ENCODE measurements around the gene LBHD2. TPM values are rescaled to one million over a fixed set of nuclear protein-coding genes. Genes with fewer than 3 reads are reported as not detected.

Gene LBHD2
- total RNA-seq (2014; rRNA removed; shearing (Covaris generic)) (not detected in 2 replicates), polyA plus RNA-seq (2016; fragmentation: Nextera tagmentation; extraction: Ambion mirVana) (not detected in 2 replicates)
- long read RNA-seq: 0 reads

DNA sequence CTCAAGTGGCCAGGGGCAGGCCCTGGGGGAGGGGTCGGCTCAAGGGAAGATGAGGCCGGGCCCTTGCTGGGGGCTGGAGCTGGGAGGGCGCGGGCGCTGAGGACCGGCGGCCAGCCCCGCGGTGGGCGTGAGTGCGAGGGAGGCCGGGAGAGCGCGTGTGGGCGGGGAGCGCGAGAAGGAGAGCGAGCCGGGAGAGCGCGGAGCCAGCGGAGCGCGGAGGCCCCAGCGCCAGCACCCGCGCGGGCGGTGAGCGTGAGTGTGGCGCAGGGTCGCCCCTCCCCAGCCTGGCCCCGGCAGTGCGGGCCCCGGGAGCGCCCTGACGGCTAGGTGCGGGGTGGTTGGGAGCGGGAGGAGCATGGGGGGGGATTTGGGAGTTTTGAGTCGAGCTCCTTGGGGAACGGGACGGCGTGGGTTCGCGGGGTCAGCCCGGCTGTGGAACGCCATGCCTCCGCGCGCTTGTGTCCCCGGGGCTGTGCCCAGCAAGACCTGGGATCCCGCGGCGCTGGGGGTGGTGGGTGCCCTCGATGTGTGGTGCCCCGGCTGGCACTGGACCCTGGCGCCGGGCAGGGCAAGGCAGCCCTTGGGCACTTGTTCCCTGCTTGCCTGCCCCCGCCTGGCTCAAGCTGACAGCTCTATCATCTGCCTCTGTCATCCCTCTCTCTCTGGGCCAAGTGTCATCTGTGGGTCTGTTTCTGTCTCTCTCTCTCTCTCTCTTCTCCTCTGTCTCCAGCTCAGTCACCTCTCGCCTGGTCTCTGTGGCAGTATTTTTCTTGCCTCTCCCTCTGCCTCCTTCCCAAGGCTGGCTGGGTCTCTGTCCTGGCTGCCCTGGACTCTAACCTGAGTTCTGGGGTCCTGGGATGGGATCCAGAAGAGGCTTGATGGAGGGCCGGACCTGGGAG, at the start of gene LBHD2:
TSS of gene LBHD2 (plus strand) at position 190 of the 899 bp plus-strand sequence. CDS start 1,803 bp downstream, outside the sequence.
- Mint-ChIP-seq H3K4me3 (peak within 1 kb of the TSS; percentile 59), H3K27ac (no peak within 1 kb of the TSS), H3K9me3 (no peaks in the 10 kb centered on the region), H3K27me3 (ENCODE audit: insufficient read depth, low read depth, poor library complexity) (peaks cover 21% of the 10 kb centered on the region), H3K36me3 (ENCODE audit: low read depth) (no peaks in the 10 kb centered on the region), H3K4me1 (peaks cover 2% of the 10 kb centered on the region; the same call in 1 of the 3 replicates)
- Histone ChIP-seq H3K4me2 (peak within 1 kb of the TSS; percentile 81), H3K36me3 (ENCODE audit: insufficient read depth) (no peaks in the 10 kb centered on the region), H3K27ac (ENCODE audit: low read depth) (no peak within 1 kb of the TSS), H3K27me3 (ENCODE audit: insufficient read depth) (peaks cover 37% of the 10 kb centered on the region), H3K79me2 (replicated peaks; ENCODE audit: insufficient read depth) (no peaks in the 10 kb centered on the region), H3K4me1 (ENCODE audit: insufficient read depth) (no peaks in the 10 kb centered on the region), H2AFZ (peak within 1 kb of the TSS; percentile 78; the same call in 1 of the 2 replicates), H3K4me3 (peak within 1 kb of the TSS; percentile 62), H3F3A (replicated peaks; ENCODE audit: low read depth) (no peaks in the 10 kb centered on the region), H3K9me2 (ENCODE audit: insufficient read depth) (peaks cover 11% of the 10 kb centered on the region; the same call in 1 of the 2 replicates), H4K20me1 (replicated peaks; ENCODE audit: insufficient read depth) (no peaks in the 10 kb centered on the region)
- TF ChIP-seq, protein P1, sequence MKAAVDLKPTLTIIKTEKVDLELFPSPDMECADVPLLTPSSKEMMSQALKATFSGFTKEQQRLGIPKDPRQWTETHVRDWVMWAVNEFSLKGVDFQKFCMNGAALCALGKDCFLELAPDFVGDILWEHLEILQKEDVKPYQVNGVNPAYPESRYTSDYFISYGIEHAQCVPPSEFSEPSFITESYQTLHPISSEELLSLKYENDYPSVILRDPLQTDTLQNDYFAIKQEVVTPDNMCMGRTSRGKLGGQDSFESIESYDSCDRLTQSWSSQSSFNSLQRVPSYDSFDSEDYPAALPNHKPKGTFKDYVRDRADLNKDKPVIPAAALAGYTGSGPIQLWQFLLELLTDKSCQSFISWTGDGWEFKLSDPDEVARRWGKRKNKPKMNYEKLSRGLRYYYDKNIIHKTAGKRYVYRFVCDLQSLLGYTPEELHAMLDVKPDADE (IDR thresholded peaks at IDR 0.05): no peak
- no peak for TF ChIP-seq CREB1 (CRISPR knock-in tag; IDR thresholded peaks at IDR 0.05; ENCODE audit: low read depth)
- DNase-seq (ENCODE audit: low spot score) (peak; percentile 54), ATAC-seq (peak; percentile 67)

DNA sequence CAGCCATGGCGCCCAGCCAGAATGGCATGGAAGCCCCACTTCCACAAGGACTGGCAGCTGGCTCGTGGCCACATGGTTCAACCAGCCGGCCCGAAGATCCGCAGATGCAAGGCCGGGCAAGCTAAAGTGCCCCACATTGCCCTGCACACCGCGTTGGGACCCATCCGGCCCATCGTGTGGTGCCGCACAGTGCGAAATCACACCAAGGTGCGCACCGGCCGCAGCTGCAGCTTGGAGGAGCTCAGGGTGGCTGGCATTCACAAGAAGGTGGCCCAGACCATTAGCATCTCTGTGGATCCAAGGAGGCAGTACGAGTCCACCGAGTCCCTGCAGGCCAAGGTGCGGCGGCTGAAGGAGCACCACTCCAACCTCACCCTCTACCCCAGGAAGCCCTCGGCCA, 42.5 kb upstream of the LBHD2 start:
- Histone ChIP-seq H3F3A (replicated peaks; ENCODE audit: low read depth) (no peaks in the 10 kb centered on the region), H4K20me1 (replicated peaks; ENCODE audit: insufficient read depth) (peaks cover 54% of the 10 kb centered on the region), H3K36me3 (ENCODE audit: insufficient read depth) (no peaks in the 10 kb centered on the region), H3K4me3 (no peak overlapping the region), H3K4me2 (no peak overlapping the region), H3K27ac (ENCODE audit: low read depth) (no peak overlapping the region), H3K27me3 (ENCODE audit: insufficient read depth) (no peaks in the 10 kb centered on the region), H2AFZ (no peak overlapping the region), H3K79me2 (replicated peaks; ENCODE audit: insufficient read depth) (peaks cover 100% of the 10 kb centered on the region), H3K4me1 (ENCODE audit: insufficient read depth) (peaks cover 12% of the 10 kb centered on the region; the same call in 1 of the 2 replicates), H3K9me2 (ENCODE audit: insufficient read depth) (no peaks in the 10 kb centered on the region)
- peaks cover 6% of the 10 kb centered on the region for H3K27me3 Mint-ChIP-seq (ENCODE audit: insufficient read depth, low read depth, poor library complexity)
- DNase-seq (ENCODE audit: low spot score) (no peak), ATAC-seq (no peak)
- H3K36me3 Mint-ChIP-seq (ENCODE audit: low read depth): peaks cover 12% of the 10 kb centered on the region; the same call in 2 of the 3 replicates
- H3K4me1 Mint-ChIP-seq: peaks cover 14% of the 10 kb centered on the region
- H3K4me3 Mint-ChIP-seq: no peak overlapping the region
- H3K27ac Mint-ChIP-seq: no peak overlapping the region
- H3K9me3 Mint-ChIP-seq: no peaks in the 10 kb centered on the region
- TF ChIP-seq, protein P2, sequence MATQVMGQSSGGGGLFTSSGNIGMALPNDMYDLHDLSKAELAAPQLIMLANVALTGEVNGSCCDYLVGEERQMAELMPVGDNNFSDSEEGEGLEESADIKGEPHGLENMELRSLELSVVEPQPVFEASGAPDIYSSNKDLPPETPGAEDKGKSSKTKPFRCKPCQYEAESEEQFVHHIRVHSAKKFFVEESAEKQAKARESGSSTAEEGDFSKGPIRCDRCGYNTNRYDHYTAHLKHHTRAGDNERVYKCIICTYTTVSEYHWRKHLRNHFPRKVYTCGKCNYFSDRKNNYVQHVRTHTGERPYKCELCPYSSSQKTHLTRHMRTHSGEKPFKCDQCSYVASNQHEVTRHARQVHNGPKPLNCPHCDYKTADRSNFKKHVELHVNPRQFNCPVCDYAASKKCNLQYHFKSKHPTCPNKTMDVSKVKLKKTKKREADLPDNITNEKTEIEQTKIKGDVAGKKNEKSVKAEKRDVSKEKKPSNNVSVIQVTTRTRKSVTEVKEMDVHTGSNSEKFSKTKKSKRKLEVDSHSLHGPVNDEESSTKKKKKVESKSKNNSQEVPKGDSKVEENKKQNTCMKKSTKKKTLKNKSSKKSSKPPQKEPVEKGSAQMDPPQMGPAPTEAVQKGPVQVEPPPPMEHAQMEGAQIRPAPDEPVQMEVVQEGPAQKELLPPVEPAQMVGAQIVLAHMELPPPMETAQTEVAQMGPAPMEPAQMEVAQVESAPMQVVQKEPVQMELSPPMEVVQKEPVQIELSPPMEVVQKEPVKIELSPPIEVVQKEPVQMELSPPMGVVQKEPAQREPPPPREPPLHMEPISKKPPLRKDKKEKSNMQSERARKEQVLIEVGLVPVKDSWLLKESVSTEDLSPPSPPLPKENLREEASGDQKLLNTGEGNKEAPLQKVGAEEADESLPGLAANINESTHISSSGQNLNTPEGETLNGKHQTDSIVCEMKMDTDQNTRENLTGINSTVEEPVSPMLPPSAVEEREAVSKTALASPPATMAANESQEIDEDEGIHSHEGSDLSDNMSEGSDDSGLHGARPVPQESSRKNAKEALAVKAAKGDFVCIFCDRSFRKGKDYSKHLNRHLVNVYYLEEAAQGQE (IDR thresholded peaks at IDR 0.05; ENCODE audit: unreplicated experiment): no peak
- TF ChIP-seq, protein P3, sequence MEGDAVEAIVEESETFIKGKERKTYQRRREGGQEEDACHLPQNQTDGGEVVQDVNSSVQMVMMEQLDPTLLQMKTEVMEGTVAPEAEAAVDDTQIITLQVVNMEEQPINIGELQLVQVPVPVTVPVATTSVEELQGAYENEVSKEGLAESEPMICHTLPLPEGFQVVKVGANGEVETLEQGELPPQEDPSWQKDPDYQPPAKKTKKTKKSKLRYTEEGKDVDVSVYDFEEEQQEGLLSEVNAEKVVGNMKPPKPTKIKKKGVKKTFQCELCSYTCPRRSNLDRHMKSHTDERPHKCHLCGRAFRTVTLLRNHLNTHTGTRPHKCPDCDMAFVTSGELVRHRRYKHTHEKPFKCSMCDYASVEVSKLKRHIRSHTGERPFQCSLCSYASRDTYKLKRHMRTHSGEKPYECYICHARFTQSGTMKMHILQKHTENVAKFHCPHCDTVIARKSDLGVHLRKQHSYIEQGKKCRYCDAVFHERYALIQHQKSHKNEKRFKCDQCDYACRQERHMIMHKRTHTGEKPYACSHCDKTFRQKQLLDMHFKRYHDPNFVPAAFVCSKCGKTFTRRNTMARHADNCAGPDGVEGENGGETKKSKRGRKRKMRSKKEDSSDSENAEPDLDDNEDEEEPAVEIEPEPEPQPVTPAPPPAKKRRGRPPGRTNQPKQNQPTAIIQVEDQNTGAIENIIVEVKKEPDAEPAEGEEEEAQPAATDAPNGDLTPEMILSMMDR (conservative IDR thresholded peaks at IDR 0.05; ENCODE audit: low read depth in 2 of 2): no peak
- TF ChIP-seq, protein P4, sequence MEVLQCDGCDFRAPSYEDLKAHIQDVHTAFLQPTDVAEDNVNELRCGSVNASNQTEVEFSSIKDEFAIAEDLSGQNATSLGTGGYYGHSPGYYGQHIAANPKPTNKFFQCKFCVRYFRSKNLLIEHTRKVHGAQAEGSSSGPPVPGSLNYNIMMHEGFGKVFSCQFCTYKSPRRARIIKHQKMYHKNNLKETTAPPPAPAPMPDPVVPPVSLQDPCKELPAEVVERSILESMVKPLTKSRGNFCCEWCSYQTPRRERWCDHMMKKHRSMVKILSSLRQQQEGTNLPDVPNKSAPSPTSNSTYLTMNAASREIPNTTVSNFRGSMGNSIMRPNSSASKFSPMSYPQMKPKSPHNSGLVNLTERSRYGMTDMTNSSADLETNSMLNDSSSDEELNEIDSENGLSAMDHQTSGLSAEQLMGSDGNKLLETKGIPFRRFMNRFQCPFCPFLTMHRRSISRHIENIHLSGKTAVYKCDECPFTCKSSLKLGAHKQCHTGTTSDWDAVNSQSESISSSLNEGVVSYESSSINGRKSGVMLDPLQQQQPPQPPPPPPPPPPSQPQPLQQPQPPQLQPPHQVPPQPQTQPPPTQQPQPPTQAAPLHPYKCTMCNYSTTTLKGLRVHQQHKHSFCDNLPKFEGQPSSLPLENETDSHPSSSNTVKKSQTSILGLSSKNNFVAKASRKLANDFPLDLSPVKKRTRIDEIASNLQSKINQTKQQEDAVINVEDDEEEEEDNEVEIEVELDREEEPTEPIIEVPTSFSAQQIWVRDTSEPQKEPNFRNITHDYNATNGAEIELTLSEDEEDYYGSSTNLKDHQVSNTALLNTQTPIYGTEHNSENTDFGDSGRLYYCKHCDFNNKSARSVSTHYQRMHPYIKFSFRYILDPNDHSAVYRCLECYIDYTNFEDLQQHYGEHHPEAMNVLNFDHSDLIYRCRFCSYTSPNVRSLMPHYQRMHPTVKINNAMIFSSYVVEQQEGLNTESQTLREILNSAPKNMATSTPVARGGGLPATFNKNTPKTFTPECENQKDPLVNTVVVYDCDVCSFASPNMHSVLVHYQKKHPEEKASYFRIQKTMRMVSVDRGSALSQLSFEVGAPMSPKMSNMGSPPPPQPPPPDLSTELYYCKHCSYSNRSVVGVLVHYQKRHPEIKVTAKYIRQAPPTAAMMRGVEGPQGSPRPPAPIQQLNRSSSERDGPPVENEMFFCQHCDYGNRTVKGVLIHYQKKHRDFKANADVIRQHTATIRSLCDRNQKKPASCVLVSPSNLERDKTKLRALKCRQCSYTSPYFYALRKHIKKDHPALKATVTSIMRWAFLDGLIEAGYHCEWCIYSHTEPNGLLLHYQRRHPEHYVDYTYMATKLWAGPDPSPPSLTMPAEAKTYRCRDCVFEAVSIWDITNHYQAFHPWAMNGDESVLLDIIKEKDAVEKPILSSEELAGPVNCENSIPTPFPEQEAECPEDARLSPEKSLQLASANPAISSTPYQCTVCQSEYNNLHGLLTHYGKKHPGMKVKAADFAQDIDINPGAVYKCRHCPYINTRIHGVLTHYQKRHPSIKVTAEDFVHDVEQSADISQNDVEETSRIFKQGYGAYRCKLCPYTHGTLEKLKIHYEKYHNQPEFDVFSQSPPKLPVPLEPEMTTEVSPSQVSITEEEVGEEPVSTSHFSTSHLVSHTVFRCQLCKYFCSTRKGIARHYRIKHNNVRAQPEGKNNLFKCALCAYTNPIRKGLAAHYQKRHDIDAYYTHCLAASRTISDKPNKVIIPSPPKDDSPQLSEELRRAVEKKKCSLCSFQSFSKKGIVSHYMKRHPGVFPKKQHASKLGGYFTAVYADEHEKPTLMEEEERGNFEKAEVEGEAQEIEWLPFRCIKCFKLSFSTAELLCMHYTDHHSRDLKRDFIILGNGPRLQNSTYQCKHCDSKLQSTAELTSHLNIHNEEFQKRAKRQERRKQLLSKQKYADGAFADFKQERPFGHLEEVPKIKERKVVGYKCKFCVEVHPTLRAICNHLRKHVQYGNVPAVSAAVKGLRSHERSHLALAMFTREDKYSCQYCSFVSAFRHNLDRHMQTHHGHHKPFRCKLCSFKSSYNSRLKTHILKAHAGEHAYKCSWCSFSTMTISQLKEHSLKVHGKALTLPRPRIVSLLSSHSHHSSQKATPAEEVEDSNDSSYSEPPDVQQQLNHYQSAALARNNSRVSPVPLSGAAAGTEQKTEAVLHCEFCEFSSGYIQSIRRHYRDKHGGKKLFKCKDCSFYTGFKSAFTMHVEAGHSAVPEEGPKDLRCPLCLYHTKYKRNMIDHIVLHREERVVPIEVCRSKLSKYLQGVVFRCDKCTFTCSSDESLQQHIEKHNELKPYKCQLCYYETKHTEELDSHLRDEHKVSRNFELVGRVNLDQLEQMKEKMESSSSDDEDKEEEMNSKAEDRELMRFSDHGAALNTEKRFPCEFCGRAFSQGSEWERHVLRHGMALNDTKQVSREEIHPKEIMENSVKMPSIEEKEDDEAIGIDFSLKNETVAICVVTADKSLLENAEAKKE (CRISPR knock-in tag; IDR thresholded peaks at IDR 0.05): no peak

All from GM23338 (cell line).